Activated CD4-positive, alpha-beta memory T cell treated with anti-CD3 and anti-CD28 coated beads for 36 hours (primary cell): Measurements from ENCODE around the gene DNASE1L2. TPM values are rescaled to one million over a fixed set of nuclear protein-coding genes. Genes with fewer than 3 reads are reported as not detected.

Experiments used
- CTCF ChIA-PET: fragments of 350-600 bp; sonication (Branson Sonifier 250); formaldehyde crosslinking; loops from one replicate; lab custom pipeline; 2021; ENCODE audit warnings: antibody characterized with exemption, inconsistent platforms; lab: Charles Lee
- POLR2A ChIA-PET: fragments of 350-600 bp; sonication (Branson Sonifier 250); formaldehyde crosslinking; loops from one replicate; lab custom pipeline; 2021; ENCODE audit warnings: antibody characterized with exemption; lab: Charles Lee
- DNase-seq: peaks from one replicate; pipeline ENCODE4 v3.0.0-alpha.2; 2020
- H3K27ac Mint-ChIP-seq: one replicate; pipeline ENCODE4 v1.8.0; 2021; ENCODE audit warnings: mixed read lengths
- H3K27me3 Mint-ChIP-seq: one replicate; pipeline ENCODE4 v1.8.0; 2021; ENCODE audit warnings: mixed read lengths
- H3K36me3 Mint-ChIP-seq: one replicate; pipeline ENCODE4 v1.8.0; 2021; ENCODE audit warnings: mixed read lengths
- H3K4me1 Mint-ChIP-seq: one replicate; pipeline ENCODE4 v1.8.0; 2021; ENCODE audit warnings: low read depth, mixed read lengths
- H3K4me3 Mint-ChIP-seq: one replicate; pipeline ENCODE4 v1.8.0; 2021; ENCODE audit warnings: mild to moderate bottlenecking, mixed read lengths
- H3K9me3 Mint-ChIP-seq: one replicate; pipeline ENCODE4 v1.8.0; 2021; ENCODE audit warnings: mixed read lengths
- intact Hi-C: fragments of 100-400 bp; cut with micrococcal nuclease; formaldehyde crosslinking; loops from one replicate; pipeline ENCODE4 v1.15.1; 2023
- microRNA-seq: library from miRNA; unstranded; fragments of <30 nt; microRNA quantifications from one replicate; pipeline ENCODE4 v1.2.0, GENCODE V29; 2022; ENCODE audit warnings: borderline number of aligned reads, borderline microRNAs expressed, borderline replicate concordance
- total RNA-seq, 2 experiments: library from RNA; stranded (reverse); gene quantifications; one replicate each; pipeline ENCODE4 v1.2.3, GENCODE V29; 2021

DNASE1L2 gene
- total RNA-seq, 2 experiments from 2014 or later: 0.63 to 0.67 TPM

DNA sequence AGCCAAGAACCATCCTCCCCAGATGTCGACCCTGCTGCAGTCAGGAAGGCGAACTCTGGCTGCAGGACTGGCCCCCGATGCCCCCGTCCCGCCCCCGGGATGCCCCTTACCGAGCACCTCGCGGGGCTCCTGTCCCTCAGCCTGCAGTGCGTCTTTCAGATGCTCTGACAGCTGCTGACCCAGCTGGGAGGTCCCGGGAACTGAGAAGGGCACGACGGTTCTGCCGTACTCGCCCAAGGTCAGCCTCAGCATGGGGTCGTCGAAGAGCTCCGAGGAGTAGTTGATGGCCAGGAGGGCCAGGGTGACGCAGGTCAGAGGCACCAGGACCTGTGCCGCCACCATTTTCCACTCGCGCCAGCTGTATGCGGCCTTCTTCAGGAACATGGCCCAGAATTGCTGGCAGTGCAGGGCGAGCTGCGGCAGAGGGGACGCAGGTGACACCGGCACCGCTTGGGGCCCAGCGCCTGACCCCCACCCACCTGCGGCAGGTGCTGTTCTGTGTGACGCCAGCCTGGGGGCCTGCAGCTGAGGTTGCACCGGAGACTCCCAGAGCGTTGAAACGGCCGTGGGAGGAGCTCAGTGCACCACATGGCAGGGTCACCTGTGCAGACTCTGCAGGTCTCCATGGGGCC is 51.8 kb downstream of the DNASE1L2 start:
- Mint-ChIP-seq H3K27me3 (no peaks in the 10 kb centered on the region), H3K36me3 (peaks cover 3% of the 10 kb centered on the region), H3K27ac (no peak overlapping the region), H3K4me3 (no peak overlapping the region), H3K4me1 (no peaks in the 10 kb centered on the region), H3K9me3 (no peaks in the 10 kb centered on the region)
- DNase-seq: no peak
- ChIA-PET CTCF (interaction anchor here (0.9 kb wide), 1 partner anchor 52 kb away, joined by 3 read pairs; the partner anchor contains the start of gene ABCA3), POLR2A (no interaction called here)
- intact Hi-C loops: no loop called here

Small RNAs within 50 kb of the gene (microRNA-seq; reads per million reads assigned to microRNA genes)
- gene MIR3677 (not detected), gene MIR4717 (not detected)

Other genes starting within 250 kb of the DNASE1L2 start
- 10 to 100 TPM; 11.9 to 12.4 TPM for gene SYNGR3, start 246.5 kb upstream of the DNASE1L2 start, total RNA-seq
- 10 to 100 TPM; 67.2 to 67.6 TPM for gene ZNF598, start 226.6 kb upstream of the DNASE1L2 start, total RNA-seq
- 1 to 10 TPM; 1.3 to 2.0 TPM for gene NPW, start 216.7 kb upstream of the DNASE1L2 start, total RNA-seq
- 1 to 10 TPM; 1.1 to 1.4 TPM for gene NHERF2, start 209.5 kb upstream of the DNASE1L2 start, total RNA-seq
- 10 to 100 TPM; 24.3 to 26.2 TPM for gene NTHL1, start 188.6 kb upstream of the DNASE1L2 start, total RNA-seq
- 10 to 100 TPM; 56.6 to 63.9 TPM for gene TSC2, start 188.5 kb upstream of the DNASE1L2 start, total RNA-seq
- gene PKD1, start 100.5 kb upstream of the DNASE1L2 start, total RNA-seq: 10 to 100 TPM; 56.7 to 59.4 TPM
- gene RAB26, start 87.8 kb upstream of the DNASE1L2 start, total RNA-seq: under 1 TPM in 1 of 2 experiments, not detected in 1; 0.33 TPM
- 10 to 100 TPM; 77.1 to 80.3 TPM for gene TRAF7, start 80.7 kb upstream of the DNASE1L2 start, total RNA-seq
- gene CASKIN1, start 39.8 kb upstream of the DNASE1L2 start, total RNA-seq: under 1 TPM; 0.36 to 0.83 TPM
- gene MLST8, start 31.0 kb upstream of the DNASE1L2 start, total RNA-seq: 10 to 100 TPM; 49.7 to 50.4 TPM
- gene BRICD5, start 25.6 kb upstream of the DNASE1L2 start, total RNA-seq: 1 to 10 TPM; 5.7 to 8.5 TPM
- 10 to 100 TPM; 19.3 to 19.5 TPM for gene PGP, start 21.6 kb upstream of the DNASE1L2 start, total RNA-seq
- gene E4F1, start 12.9 kb upstream of the DNASE1L2 start, total RNA-seq: 10 to 100 TPM; 19.3 to 19.6 TPM
- gene ECI1, start 15.1 kb downstream of the DNASE1L2 start, total RNA-seq: 10 to 100 TPM; 50.7 to 52.5 TPM
- 100 to 1,000 TPM; 292 to 294 TPM for gene RNPS1, start 31.7 kb downstream of the DNASE1L2 start, total RNA-seq
- gene ABCA3, start 104.3 kb downstream of the DNASE1L2 start, total RNA-seq: 1 to 10 TPM; 6.1 to 6.4 TPM
- gene CCNF, start 193.0 kb downstream of the DNASE1L2 start, total RNA-seq: 10 to 100 TPM; 53.5 to 54.7 TPM
- gene TEDC2, start 223.7 kb downstream of the DNASE1L2 start, total RNA-seq: 10 to 100 TPM; 23.9 to 24.3 TPM
- not detected for gene NTN3, start 234.9 kb downstream of the DNASE1L2 start, total RNA-seq
- gene TBC1D24, start 238.7 kb downstream of the DNASE1L2 start, total RNA-seq: 10 to 100 TPM; 12.2 to 12.4 TPM